Keratinocyte (primary cell): Measurements from ENCODE around the gene ZEB2. TPM values are rescaled to one million over a fixed set of nuclear protein-coding genes. Genes with fewer than 3 reads are reported as not detected.

Experiments
- DNase-seq: peaks from one replicate; pipeline ENCODE4 v3.0.0-alpha.2; 2011; ENCODE audit warnings: low read depth, missing footprints, low spot score
- FAIRE-seq: peaks from 2 replicates; lab custom pipeline; 2011; peaks lifted over from hg19 to GRCh38; lab: Jason Lieb, UNC
- H2AFZ ChIP-seq: 2 replicates; pipeline ENCODE4 v1.6.0; 2012; ENCODE audit warnings: low read length, control low read depth, inconsistent platforms; ENCODE audit not compliant: control insufficient read depth
- H3K27ac ChIP-seq: 2 replicates; pipeline ENCODE4 v1.5.1; 2011; ENCODE audit warnings: low read length; ENCODE audit not compliant: control insufficient read depth, insufficient read depth
- H3K27me3 ChIP-seq: 3 replicates; pipeline ENCODE4 v1.6.0; 2011; ENCODE audit warnings: low read length; ENCODE audit not compliant: control insufficient read depth, insufficient read depth; ENCODE audit errors: extremely low read depth
- H3K36me3 ChIP-seq, 2 experiments: 2 replicates in 1 of 2; 3 replicates in 1 of 2; pipeline ENCODE4 v1.5.1; 2011; ENCODE audit warnings: low read length in 2 of 2, mild to moderate bottlenecking in 1 of 2; ENCODE audit not compliant: control insufficient read depth in 2 of 2, insufficient read depth in 2 of 2; ENCODE audit errors: extremely low read depth in 1 of 2
- H3K4me1 ChIP-seq: 3 replicates; pipeline ENCODE4 v1.5.1; 2011; ENCODE audit warnings: low read length; ENCODE audit not compliant: control insufficient read depth, insufficient read depth; ENCODE audit errors: extremely low read depth
- H3K4me2 ChIP-seq: 3 replicates; pipeline ENCODE4 v1.6.0; 2011; ENCODE audit warnings: low read depth, low read length; ENCODE audit not compliant: control insufficient read depth, insufficient read depth; ENCODE audit errors: extremely low read depth
- H3K4me3 ChIP-seq, 3 experiments: fragments of 200-600 bp in 1 of 3; sonication (generic) in 1 of 3; 2 replicates in 2 of 3; 3 replicates in 1 of 3; pipeline ENCODE4 v1.5.1; 2011 to 2016; ENCODE audit warnings: low read length in 3 of 3, mild to moderate bottlenecking in 3 of 3, control low read depth in 2 of 3, inconsistent platforms in 1 of 3, low read depth in 1 of 3, mixed read lengths in 1 of 3, mixed run types in 1 of 3, moderate library complexity in 1 of 3; ENCODE audit not compliant: control insufficient read depth in 2 of 3, insufficient read depth in 2 of 3; ENCODE audit errors: extremely low read depth in 1 of 3
- H3K79me2 ChIP-seq: 2 replicates; pipeline ENCODE4 v1.6.0; 2012; ENCODE audit warnings: low read length; ENCODE audit not compliant: control insufficient read depth, insufficient read depth
- H3K9ac ChIP-seq: 3 replicates; pipeline ENCODE4 v1.6.0; 2011; ENCODE audit warnings: low read length; ENCODE audit not compliant: control insufficient read depth, insufficient read depth; ENCODE audit errors: extremely low read depth
- H3K9me1 ChIP-seq: 3 replicates; pipeline ENCODE4 v1.6.0; 2011; ENCODE audit warnings: low read length; ENCODE audit not compliant: control insufficient read depth, insufficient read depth; ENCODE audit errors: extremely low read depth
- H3K9me3 ChIP-seq: 2 replicates; pipeline ENCODE4 v1.5.1; 2012; ENCODE audit warnings: low read depth, low read length; ENCODE audit not compliant: control insufficient read depth
- H4K20me1 ChIP-seq: 3 replicates; pipeline ENCODE4 v1.6.0; 2011; ENCODE audit warnings: low read length; ENCODE audit not compliant: control insufficient read depth, insufficient read depth; ENCODE audit errors: extremely low read depth
- EZH2 ChIP-seq: IDR thresholded peaks from one replicate; pipeline ENCODE4 v1.6.1; 2012; ENCODE audit warnings: inconsistent platforms, mild to moderate bottlenecking, low read length, moderate library complexity
- dilution Hi-C: fragments of 300-500 bp; cut with MboI; formaldehyde crosslinking; loops from one replicate; pipeline ENCODE4 v1.7.0; 2020; ENCODE audit warnings: low sequenced_read_pairs; ENCODE audit not compliant: extremely low pct_ligation_motif_present
- polyA plus RNA-seq, 5 experiments: library from polyadenylated mRNA; depleted of rRNA in 3 of 5; stranded (reverse) in 3 of 5; stranded (forward) in 1 of 5; unstranded in 1 of 5; fragments of >200 nt; gene quantifications; 1 replicate in 1 of 5; 2 replicates in 3 of 5; 3 replicates in 1 of 5; pipeline versions ENCODE4 v1.2.1 to v1.2.3, GENCODE V29; 2011 to 2012; ENCODE audit warnings: missing spikeins in 2 of 5, low read depth in 1 of 5, low replicate concordance in 1 of 5
- TF ChIP-seq, protein P1 (sequence below), 3 experiments: IDR thresholded peaks in 1 of 3; conservative IDR thresholded peaks in 1 of 3; optimal IDR thresholded peaks in 1 of 3; 2 replicates in 2 of 3; 3 replicates in 1 of 3; pipeline versions ENCODE3 to v1.5.1; 2011; ENCODE audit warnings: low read length in 3 of 3, mild to moderate bottlenecking in 3 of 3, moderate library complexity in 2 of 3, control low read depth in 1 of 3, inconsistent platforms in 1 of 3; ENCODE audit not compliant: insufficient read depth in 2 of 3; ENCODE audit errors: extremely low read depth in 1 of 3

Gene ZEB2
- polyA plus RNA-seq, 1 donor (not counting 4 experiments of a cell fraction or from before 2014, with no cell fraction given), result 0.12 TPM

- H3K27me3 ChIP-seq, result no peaks in the 10 kb centered on the region
- H3K9me3 ChIP-seq, result no peaks in the 10 kb centered on the region
- no peak overlapping the region for H3K9ac ChIP-seq
- no peak overlapping the region for H3K4me2 ChIP-seq
- H3K4me1 ChIP-seq, result no peaks in the 10 kb centered on the region
- H3K9me1 ChIP-seq, result no peaks in the 10 kb centered on the region
- no peak overlapping the region for H3K27ac ChIP-seq
- no peaks in the 10 kb centered on the region for H3K79me2 ChIP-seq
- H4K20me1 ChIP-seq, result no peaks in the 10 kb centered on the region
- H3K4me3 ChIP-seq, result no peak overlapping the region
- no peaks in the 10 kb centered on the region for H3K36me3 ChIP-seq
- no peak for TF ChIP-seq EZH2
- TF ChIP-seq, protein P1, sequence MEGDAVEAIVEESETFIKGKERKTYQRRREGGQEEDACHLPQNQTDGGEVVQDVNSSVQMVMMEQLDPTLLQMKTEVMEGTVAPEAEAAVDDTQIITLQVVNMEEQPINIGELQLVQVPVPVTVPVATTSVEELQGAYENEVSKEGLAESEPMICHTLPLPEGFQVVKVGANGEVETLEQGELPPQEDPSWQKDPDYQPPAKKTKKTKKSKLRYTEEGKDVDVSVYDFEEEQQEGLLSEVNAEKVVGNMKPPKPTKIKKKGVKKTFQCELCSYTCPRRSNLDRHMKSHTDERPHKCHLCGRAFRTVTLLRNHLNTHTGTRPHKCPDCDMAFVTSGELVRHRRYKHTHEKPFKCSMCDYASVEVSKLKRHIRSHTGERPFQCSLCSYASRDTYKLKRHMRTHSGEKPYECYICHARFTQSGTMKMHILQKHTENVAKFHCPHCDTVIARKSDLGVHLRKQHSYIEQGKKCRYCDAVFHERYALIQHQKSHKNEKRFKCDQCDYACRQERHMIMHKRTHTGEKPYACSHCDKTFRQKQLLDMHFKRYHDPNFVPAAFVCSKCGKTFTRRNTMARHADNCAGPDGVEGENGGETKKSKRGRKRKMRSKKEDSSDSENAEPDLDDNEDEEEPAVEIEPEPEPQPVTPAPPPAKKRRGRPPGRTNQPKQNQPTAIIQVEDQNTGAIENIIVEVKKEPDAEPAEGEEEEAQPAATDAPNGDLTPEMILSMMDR (optimal IDR thresholded peaks at IDR 0.05 in 1 of 3, IDR thresholded peaks at IDR 0.05 in 1 of 3, conservative IDR thresholded peaks at IDR 0.05 in 1 of 3; ENCODE audit: extremely low read depth in 1 of 3, insufficient read depth in 2 of 3, low read length in 3 of 3), result no peak
- dilution Hi-C loops, result no loop called here
- no peak overlapping the region for H2AFZ ChIP-seq
- DNase-seq, result no peak
- no peak for FAIRE-seq
These were observed 34.7 kb upstream of the ZEB2 start for GRCh38 chr2:144554492-144555210.

GRCh38 chr2:144553379-144553778, 33.5 kb upstream of the ZEB2 start:
- Histone ChIP-seq H3K9me3 (no peaks in the 10 kb centered on the region), H4K20me1 (no peaks in the 10 kb centered on the region), H3K4me2 (no peak overlapping the region), H3K27me3 (no peaks in the 10 kb centered on the region), H3K9ac (no peak overlapping the region), H3K36me3 (no peaks in the 10 kb centered on the region), H3K27ac (no peak overlapping the region), H2AFZ (no peak overlapping the region), H3K9me1 (no peaks in the 10 kb centered on the region), H3K4me3 (no peak overlapping the region), H3K79me2 (no peaks in the 10 kb centered on the region), H3K4me1 (no peaks in the 10 kb centered on the region)
- no peak for TF ChIP-seq EZH2
- TF ChIP-seq, protein P1 (optimal IDR thresholded peaks at IDR 0.05 in 1 of 3, IDR thresholded peaks at IDR 0.05 in 1 of 3, conservative IDR thresholded peaks at IDR 0.05 in 1 of 3; ENCODE audit: extremely low read depth in 1 of 3, insufficient read depth in 2 of 3, low read length in 3 of 3), result no peak
- no peak for DNase-seq
- FAIRE-seq, result no peak
- dilution Hi-C loops, result no loop called here
